HG03442 (cell line): Measurements from ENCODE around the gene BCAS3.
"Not testable (repeated sequence)": the region's sequence is repeated elsewhere in the genome, so short reads cannot be mapped to it uniquely, and the experiment has no call there.

Experiments
- ATAC-seq: cut with Tn5 transposase; IDR thresholded peaks from one replicate; pipeline ENCODE4 v1.9.1; 2021; ENCODE audit warnings: mild to moderate bottlenecking, moderate library complexity; ENCODE audit not compliant: unreplicated experiment

Gene BCAS3

GRCh38 chr17:60744355-60744966 is 66.8 kb downstream of the BCAS3 start:
- no peak for ATAC-seq

DNA sequence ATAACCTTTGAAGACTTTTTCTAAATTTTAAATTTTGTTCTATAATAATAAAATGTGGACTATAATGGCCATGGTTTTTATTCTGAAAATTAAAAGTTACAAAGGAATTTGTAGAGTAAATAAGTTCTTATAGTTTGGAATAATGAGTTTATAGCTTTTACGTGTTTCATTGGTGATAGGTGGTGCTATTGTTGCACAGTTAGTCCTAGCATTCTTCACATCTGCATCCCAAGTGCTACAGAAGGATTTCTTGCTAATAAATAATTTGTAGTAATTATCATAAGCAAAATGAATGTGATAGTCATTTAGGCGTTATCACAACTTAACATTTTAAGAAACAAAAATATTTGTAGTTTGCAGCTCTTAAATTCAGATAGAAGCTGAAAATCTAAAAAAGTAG is 67.9 kb downstream of the BCAS3 start:
- ATAC-seq: no peak

- ATAC-seq: no peak
Measured at GRCh38 chr17:60747069-60747808, 69.6 kb downstream of the BCAS3 start.

- no peak for ATAC-seq
Measured at GRCh38 chr17:60748204-60748603, 70.6 kb downstream of the BCAS3 start.

DNA sequence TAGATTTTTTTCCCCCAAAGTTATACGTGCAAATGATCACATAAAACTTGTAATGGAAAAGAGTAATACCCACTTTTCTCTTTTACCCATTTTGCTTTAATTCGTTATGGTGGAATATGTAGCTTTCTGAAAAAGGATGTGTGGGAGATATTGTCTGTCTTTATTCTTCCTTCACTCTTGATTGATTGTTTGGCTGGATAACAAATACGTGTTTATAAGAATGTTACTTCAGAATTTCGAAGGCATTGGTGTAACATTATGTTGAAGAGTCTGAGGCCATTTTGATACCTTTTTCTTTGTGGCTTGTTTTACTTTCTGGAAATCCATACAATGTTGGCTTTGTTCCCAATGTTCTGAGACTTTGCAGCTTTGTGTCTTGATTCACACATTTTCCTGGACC is 71.4 kb downstream of the BCAS3 start:
- no peak for ATAC-seq

DNA sequence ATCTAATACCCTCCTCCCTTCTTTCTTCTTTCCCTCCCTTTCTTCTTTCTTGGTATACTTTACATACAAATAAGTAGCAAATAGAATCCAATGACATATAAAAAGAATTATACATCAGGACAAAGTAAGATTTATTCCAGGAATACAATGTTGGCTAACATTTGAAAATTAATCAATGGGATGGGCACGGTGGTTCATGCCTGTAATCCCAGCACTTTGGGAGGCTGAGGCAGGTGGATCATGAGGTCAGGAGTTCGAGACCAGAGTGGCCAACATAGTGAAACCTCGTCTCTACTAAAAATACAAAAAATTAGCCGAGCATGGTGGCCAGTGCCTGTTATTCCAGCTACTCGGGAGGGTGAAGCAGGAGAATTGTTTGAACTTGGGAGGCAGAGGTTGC is 72.1 kb downstream of the BCAS3 start:
- no peak for ATAC-seq

GRCh38 chr17:60750640-60751039 is 73.0 kb downstream of the BCAS3 start:
- no peak for ATAC-seq

GRCh38 chr17:60751884-60752283 is 74.2 kb downstream of the BCAS3 start:
- no peak for ATAC-seq

- no peak for ATAC-seq
Measured at GRCh38 chr17:60752873-60753577, 75.4 kb downstream of the BCAS3 start.

- ATAC-seq: no peak
Measured at GRCh38 chr17:60754057-60754604, 76.5 kb downstream of the BCAS3 start.

- ATAC-seq: not testable (repeated sequence)
Measured at GRCh38 chr17:60756798-60757197, 79.1 kb downstream of the BCAS3 start.

DNA sequence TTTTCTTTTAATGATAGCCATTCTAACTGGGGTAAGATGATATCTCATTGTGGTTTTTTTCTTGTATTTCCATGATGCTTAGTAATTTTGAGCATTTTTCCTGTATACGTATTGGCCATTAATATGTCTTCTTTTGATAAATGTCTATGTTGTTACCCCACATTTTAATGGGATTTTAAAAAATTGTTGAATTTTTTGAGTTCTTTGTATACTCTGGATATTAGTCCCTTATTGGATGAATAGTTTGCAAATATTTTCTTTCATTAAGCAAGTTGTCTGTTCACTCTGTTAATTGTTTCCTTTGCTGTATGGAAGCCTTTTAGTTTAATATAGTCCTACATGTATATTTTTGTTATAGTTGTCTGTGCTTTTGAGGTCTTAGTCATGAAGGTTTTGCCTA is 79.8 kb downstream of the BCAS3 start:
- ATAC-seq: no peak

GRCh38 chr17:60759756-60760155 is 82.1 kb downstream of the BCAS3 start:
- ATAC-seq: no peak

GRCh38 chr17:60761301-60761700 is 83.7 kb downstream of the BCAS3 start:
- ATAC-seq: not testable (repeated sequence)

GRCh38 chr17:60766778-60767190 is 89.1 kb downstream of the BCAS3 start:
- ATAC-seq: no peak

- no peak for ATAC-seq
Measured at GRCh38 chr17:60767744-60768308, 90.2 kb downstream of the BCAS3 start.

- no peak for ATAC-seq
Measured at GRCh38 chr17:60769327-60769726, 91.7 kb downstream of the BCAS3 start.

- ATAC-seq: no peak
Measured at GRCh38 chr17:60770946-60771422, 93.3 kb downstream of the BCAS3 start.

- not testable (repeated sequence) for ATAC-seq
Measured at GRCh38 chr17:60771621-60772020, 94.0 kb downstream of the BCAS3 start.

DNA sequence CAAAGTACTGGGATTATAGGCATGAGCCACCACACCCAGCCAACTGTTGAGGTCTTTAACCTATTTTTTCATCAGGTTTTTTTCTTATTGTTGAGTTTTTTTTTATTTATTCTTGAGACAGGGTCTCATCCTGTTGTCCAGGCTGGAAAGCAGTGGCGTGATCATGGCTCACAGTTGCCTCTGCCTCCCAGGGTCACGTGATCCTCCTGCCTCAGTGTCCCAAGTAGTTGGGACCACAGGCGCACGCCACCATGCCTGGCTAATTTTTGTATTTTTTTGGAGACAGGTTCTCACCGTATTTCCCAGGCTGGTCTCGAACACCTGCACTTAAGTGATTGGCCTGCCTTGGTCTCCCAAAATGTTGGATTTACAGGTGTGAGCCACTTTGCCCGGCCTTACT is 95.9 kb downstream of the BCAS3 start:
- no peak for ATAC-seq

- no peak for ATAC-seq
Measured at GRCh38 chr17:60781880-60782412, 104.3 kb downstream of the BCAS3 start.
